Sigmoid colon (tissue), 4 donors: Measurements from ENCODE around the gene RNFT2.

Experiments
- EP300 ChIP-seq, 4 donors: sonication (generic); formaldehyde crosslinking; IDR thresholded peaks; one replicate each; pipeline ENCODE4 v1.6.1; 2017; ENCODE audit warnings: antibody characterized with exemption in 4 of 4
- POLR2A ChIP-seq, 2 donors: fragments of 450-650 bp; IDR thresholded peaks; one replicate each; pipeline ENCODE4 v1.6.1; 2016; ENCODE audit warnings: antibody characterized with exemption in 2 of 2, mild to moderate bottlenecking in 2 of 2, moderate library complexity in 2 of 2
- POLR2AphosphoS5 ChIP-seq, 4 donors: sonication (generic); formaldehyde crosslinking; IDR thresholded peaks; one replicate each; pipeline ENCODE4 v1.6.1; 2017; ENCODE audit warnings: antibody characterized with exemption in 4 of 4
- TF ChIP-seq, protein P1 (sequence below), 4 experiments: fragments of 450-650 bp in 3 of 4; fragments of 200-600 bp in 1 of 4; IDR thresholded peaks; one replicate each; pipeline ENCODE4 v1.5.1; 2016 to 2019; ENCODE audit warnings: antibody characterized with exemption in 4 of 4, mild to moderate bottlenecking in 3 of 4, moderate library complexity in 2 of 4

DNA sequence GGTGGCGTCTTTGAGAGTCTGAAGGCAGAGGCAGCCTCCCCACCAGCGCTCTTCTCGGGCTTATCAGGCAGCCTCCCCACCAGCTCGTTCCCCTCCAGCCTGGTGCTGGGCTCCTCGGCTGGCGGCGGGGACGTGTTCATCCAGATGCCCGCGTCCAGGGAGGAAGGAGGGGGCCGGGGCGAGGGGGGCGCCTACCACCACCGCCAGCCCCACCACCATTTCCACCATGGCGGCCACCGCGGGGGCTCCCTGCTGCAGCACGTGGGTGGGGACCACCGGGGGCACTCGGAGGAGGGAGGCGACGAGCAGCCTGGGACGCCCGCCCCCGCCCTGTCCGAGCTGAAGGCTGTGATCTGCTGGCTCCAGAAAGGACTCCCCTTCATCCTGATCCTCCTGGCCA lies 11.8 kb downstream of the RNFT2 start:
- TF ChIP-seq, protein P1, sequence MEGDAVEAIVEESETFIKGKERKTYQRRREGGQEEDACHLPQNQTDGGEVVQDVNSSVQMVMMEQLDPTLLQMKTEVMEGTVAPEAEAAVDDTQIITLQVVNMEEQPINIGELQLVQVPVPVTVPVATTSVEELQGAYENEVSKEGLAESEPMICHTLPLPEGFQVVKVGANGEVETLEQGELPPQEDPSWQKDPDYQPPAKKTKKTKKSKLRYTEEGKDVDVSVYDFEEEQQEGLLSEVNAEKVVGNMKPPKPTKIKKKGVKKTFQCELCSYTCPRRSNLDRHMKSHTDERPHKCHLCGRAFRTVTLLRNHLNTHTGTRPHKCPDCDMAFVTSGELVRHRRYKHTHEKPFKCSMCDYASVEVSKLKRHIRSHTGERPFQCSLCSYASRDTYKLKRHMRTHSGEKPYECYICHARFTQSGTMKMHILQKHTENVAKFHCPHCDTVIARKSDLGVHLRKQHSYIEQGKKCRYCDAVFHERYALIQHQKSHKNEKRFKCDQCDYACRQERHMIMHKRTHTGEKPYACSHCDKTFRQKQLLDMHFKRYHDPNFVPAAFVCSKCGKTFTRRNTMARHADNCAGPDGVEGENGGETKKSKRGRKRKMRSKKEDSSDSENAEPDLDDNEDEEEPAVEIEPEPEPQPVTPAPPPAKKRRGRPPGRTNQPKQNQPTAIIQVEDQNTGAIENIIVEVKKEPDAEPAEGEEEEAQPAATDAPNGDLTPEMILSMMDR (IDR thresholded peaks at IDR 0.05): no peak
- TF ChIP-seq EP300 (IDR thresholded peaks at IDR 0.05): no peak
- no peak for TF ChIP-seq POLR2A (IDR thresholded peaks at IDR 0.05)
- no peak for TF ChIP-seq POLR2AphosphoS5 (IDR thresholded peaks at IDR 0.05)
